ENCODE results near the gene TEAD2.

Gene TEAD2

GRCh38 chr19:49297403-49297802 is 64.8 kb downstream of the TEAD2 start:
- TF ChIP-seq CTCF (IDR thresholded peaks at IDR 0.05), result no peak
- Histone ChIP-seq H3K4me3 (ENCODE audit: low read depth in 1 of 2, low read length in 1 of 2) (no peak overlapping the region), H3K27me3 (peaks cover 13% of the 10 kb centered on the region), H3K27ac (no peak overlapping the region), H3K4me1 (ENCODE audit: control insufficient read depth in 1 of 2, insufficient read depth in 1 of 2, low read depth in 1 of 2, low read length in 1 of 2) (peaks cover 0 to 3% of the 10 kb centered on the region in 2 experiments), H3K9me3 (no peaks in the 10 kb centered on the region), H3K36me3 (no peaks in the 10 kb centered on the region)

- Histone ChIP-seq H3K27me3 (peaks cover 8% of the 10 kb centered on the region), H3K4me3 (ENCODE audit: low read depth in 1 of 2, low read length in 1 of 2) (no peak overlapping the region), H3K36me3 (no peaks in the 10 kb centered on the region), H3K27ac (no peak overlapping the region), H3K4me1 (ENCODE audit: control insufficient read depth in 1 of 2, insufficient read depth in 1 of 2, low read depth in 1 of 2, low read length in 1 of 2) (no peaks in the 10 kb centered on the region), H3K9me3 (no peaks in the 10 kb centered on the region)
- TF ChIP-seq CTCF (IDR thresholded peaks at IDR 0.05), result no peak
Observed at GRCh38 chr19:49295208-49295880, 66.9 kb downstream of the TEAD2 start.

- Histone ChIP-seq H3K9me3 (no peaks in the 10 kb centered on the region), H3K4me1 (ENCODE audit: control insufficient read depth in 1 of 2, insufficient read depth in 1 of 2, low read depth in 1 of 2, low read length in 1 of 2) (no peaks in the 10 kb centered on the region), H3K4me3 (ENCODE audit: low read depth in 1 of 2, low read length in 1 of 2) (no peak overlapping the region), H3K36me3 (no peaks in the 10 kb centered on the region), H3K27me3 (peaks cover 8% of the 10 kb centered on the region), H3K27ac (no peak overlapping the region)
- TF ChIP-seq CTCF (IDR thresholded peaks at IDR 0.05), result no peak
Observed at GRCh38 chr19:49294401-49294800, 67.8 kb downstream of the TEAD2 start.

All from neutrophil (primary cell).